KOPT-K1 (cell line): ENCODE data around the gene MYO1E.
"Not testable (repeated sequence)": the region's sequence is repeated elsewhere in the genome, so short reads cannot be mapped to it uniquely, and the experiment has no call there.

ENCODE experiments used
- H3K27ac ChIP-seq: fragments of 200-600 bp; sonication (generic); 2 replicates; pipeline ENCODE4 v1.5.1; 2016; ENCODE audit warnings: antibody characterized with exemption, mild to moderate bottlenecking, low read depth, low read length; ENCODE audit not compliant: poor library complexity, severe bottlenecking
- H3K36me3 ChIP-seq: fragments of 200-600 bp; sonication (generic); 2 replicates; pipeline ENCODE4 v1.5.1; 2017; ENCODE audit warnings: antibody characterized with exemption, mild to moderate bottlenecking, low read length, moderate library complexity; ENCODE audit not compliant: insufficient read depth
- H3K9me3 ChIP-seq: fragments of 200-600 bp; sonication (generic); 2 replicates; pipeline ENCODE4 v1.5.1; 2017; ENCODE audit warnings: antibody characterized with exemption, low read length, mild to moderate bottlenecking; ENCODE audit not compliant: insufficient read depth, poor library complexity, severe bottlenecking

Gene MYO1E

DNA sequence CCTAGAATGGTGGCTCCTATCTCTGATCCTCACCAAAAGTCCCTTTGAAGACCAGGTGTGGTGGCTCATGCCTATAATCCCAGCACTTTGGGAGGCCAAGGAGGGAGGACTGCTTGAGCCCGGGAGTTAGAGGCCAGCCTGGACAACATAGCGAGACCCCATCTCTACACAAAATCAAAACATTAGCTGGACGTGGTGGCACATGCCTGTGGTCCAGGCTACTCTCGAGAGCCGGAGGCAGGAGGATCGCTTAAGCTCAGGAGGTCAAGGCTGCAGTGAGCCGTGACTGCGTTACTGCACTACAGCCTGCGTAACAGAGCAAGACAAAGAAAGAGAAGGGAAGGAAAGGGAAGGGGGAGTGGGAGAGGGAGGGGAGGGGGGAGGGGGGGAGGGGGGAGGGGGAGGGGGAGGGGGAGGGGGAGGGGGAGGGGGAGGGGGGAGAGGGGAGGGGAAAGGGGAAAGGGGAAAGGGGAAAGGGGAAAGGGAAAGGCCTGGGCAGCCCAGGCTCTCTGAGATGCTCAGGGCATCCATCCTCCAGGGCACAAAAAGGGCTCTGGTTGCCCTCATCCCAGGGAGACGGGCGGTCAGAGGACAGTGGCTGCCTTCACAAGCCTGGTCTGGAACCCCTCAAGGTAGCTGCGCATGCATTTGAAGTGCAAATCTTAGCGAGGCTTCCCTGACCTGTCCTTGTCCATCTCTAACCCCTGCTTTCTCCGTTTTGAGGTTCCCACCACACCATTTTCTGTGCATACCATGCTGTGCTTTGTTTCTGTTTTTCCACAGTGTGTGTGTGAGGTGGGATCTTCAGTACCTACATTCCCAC lies 89.9 kb downstream of the MYO1E start:
- H3K27ac ChIP-seq, result no peak overlapping the region
- no peaks in the 10 kb centered on the region for H3K36me3 ChIP-seq
- no peaks in the 10 kb centered on the region for H3K9me3 ChIP-seq

DNA sequence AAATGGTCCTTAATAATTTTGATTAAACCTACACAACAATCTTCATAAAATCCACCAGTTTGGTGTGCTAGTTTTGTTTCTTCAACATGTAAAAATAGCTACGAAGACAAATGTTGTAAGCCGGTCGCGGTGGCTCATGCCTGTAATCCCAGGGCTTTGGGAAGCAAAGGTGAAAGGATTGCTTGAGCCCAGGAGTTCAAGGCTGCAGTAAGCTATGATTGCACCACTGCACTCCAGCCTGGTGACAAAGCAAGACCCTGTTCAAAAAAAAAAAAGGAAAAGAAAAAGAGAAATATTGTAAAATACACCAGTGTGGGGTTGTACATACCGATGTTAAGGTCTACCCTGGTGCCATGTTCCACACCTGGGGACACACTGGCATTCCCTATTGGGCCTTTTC lies 91.0 kb downstream of the MYO1E start:
- H3K27ac ChIP-seq, result no peak overlapping the region
- no peaks in the 10 kb centered on the region for H3K36me3 ChIP-seq
- H3K9me3 ChIP-seq, result no peaks in the 10 kb centered on the region

DNA sequence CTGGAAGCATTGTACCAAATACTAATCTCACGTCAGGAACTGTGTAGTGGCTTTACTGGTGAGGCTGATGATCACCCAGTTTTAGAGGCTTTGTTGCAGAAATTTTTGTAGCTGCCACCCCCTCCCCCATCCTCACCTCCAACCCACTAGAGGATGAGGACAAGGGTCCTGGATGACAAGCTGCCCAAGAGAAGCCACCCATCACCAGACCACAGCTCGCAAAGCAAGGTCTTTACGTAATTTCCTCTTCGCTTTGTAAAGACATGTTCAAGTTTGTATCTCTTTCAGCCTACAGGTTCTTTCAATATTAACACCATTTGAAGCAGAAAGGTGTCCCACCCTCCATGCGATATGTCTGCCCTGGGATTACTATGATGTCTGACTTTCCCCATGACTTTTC lies 91.8 kb downstream of the MYO1E start:
- Histone ChIP-seq H3K27ac (no peak overlapping the region), H3K36me3 (no peaks in the 10 kb centered on the region), H3K9me3 (no peaks in the 10 kb centered on the region)

DNA sequence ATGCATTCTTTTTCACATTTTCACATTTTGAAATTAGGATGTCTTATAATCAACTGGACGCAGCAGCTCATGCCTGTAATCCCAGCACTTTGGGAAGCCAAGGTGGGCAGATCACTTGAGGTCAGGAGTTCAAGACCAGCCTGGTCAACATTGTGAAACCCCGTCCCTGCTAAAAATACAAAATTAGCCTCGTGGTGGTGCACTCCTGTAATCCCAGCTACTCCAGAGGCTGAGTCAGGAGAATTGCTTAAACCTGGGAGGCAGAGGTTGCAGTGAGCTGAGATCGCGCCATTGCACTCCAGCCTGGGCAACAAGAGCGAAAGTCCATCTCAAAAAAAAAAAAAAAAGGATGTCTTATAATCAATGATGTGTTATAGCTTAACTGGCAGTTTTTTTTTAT lies 92.4 kb downstream of the MYO1E start:
- not testable (repeated sequence) for H3K36me3 ChIP-seq, H3K27ac ChIP-seq, H3K9me3 ChIP-seq

DNA sequence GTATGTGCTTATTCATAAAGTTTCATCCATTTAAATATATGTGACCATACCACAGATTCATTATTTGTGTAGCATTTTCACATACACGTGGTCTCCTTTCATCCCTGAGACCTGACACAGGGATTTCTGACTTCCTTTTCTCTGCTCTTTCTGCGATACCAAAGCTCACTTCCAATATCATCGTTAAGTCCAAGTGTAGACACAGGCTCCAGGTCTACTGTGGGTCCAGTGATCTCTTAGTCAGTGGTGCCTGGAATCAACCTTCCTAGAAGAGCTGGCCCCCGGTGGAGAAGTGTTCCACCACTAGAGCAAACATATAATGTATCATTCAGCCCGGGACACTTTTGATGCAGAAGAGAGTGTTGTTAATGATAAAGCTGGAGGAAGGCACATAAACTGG lies 93.6 kb downstream of the MYO1E start:
- no peaks in the 10 kb centered on the region for H3K36me3 ChIP-seq
- no peaks in the 10 kb centered on the region for H3K9me3 ChIP-seq
- H3K27ac ChIP-seq, result no peak overlapping the region

DNA sequence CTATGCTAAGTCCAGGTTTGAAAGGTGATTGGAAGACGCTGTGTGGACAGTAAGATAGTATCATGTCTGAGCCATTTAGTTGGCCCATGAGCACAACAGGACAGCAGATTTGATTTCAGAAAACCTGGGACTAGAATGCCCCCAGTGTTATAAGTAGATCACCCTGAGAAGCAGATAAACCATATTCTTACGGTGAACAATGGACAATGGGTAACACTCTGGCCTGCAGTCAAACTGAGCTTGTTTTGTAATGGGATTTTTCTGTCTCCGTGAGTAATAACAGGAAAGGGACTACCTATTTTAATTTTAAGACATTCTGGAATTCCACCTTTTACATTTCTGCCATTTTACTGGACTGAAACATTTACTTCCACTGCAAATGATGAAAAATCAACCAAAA lies 94.6 kb downstream of the MYO1E start:
- Histone ChIP-seq H3K27ac (no peak overlapping the region), H3K9me3 (no peaks in the 10 kb centered on the region), H3K36me3 (no peaks in the 10 kb centered on the region)

DNA sequence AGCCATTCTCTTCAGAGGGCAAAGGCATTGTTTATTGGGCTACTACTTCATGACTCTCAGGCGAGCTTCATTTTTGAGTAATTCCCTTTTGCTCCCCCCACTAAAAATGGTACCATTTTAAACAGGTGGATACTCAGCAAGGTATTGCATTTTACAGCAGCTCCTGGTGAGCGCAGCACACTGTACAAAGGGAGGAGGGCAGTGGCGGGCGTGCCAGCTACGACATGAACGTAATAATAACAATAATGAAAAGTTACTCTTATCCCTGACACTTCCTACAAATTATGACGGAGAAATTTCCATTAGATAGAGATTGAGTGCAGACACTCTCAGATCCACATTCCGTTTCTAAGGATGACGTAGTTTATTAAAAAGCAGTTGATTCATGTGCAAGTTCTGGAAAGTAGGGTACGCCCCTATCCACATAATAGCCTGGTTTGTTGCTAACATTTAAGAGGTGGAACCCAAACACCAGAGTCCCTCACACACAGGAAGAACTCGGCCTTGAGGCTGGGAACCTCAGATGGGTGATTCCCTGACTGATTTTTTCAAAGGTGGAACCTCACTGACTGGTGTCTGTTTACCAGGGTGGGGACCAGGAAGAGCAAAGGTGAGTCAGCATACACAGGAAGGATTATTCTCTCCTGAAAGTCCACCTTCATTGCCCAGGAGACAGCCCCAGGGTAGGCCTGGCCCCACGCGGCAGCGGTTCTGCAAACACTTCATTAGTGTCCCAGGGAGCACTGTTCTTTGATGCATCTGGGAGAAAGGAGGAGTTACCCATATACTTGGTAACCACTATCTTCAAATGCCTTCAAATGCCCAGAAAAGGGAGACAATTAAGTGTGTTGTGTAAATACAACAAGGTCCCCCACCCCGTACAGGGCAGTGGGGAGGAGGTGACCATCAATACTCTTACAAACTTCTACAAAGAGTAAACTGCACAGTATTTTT lies 96.2 kb downstream of the MYO1E start:
- no peaks in the 10 kb centered on the region for H3K9me3 ChIP-seq
- H3K36me3 ChIP-seq, result no peaks in the 10 kb centered on the region
- no peak overlapping the region for H3K27ac ChIP-seq

DNA sequence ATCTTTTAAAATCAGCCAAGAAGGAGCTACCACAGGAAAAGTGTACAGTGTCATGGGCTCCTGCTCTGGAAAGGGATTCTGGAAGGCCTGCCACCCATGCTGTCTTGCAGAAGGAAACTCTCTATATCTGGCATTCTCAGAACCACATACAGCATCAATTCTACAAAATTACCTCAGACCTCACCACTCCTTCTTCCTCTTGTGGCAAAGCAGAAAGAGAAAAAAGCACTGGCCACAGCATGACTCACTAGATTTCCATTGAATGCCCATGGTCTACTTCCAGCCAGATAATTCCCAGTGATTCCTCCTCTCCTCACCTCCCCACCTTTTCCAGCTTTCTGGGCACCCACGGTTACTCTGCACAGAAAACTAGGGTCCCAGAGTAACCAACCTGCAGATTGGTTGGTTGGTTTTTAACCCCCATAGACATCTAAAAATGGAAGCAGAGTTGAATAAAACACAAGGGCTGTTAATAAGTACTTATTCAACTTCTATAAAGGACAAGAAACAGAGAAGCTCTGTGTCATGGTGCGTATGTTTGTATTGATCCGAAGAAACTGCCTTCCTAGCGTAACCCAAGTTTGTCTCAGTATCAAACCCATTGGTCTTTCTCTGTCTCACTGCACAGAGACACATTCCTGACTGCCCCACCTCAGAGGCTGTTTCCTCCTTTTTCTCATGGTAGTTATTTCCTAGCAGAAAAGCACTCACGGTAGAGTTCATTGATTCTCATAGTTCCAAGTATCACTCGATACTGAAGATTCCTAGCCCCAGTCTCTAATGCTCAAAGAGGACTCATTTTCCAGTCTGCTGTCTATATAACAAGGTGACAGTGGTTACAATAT lies 98.3 kb downstream of the MYO1E start:
- Histone ChIP-seq H3K9me3 (no peaks in the 10 kb centered on the region), H3K36me3 (no peaks in the 10 kb centered on the region), H3K27ac (no peak overlapping the region)

DNA sequence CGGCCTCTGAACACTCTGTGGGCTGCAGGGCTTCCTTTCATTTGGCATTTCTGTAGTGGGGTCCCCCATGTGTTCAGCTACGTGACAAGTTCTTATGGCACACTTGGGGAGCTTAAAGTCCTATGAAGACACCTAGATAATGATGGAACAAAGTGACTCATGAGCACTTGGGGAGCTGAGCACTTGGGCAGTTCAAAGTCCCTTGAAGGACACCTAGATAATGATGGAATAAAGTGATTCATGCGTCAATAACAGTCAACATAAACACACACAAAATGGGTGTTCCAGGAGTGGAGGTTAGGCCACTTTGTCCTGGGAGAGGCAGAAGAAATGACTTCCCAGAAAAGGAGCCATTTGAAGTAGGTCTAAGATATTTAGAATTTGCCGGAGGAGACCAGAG lies 99.4 kb downstream of the MYO1E start:
- H3K27ac ChIP-seq, result no peak overlapping the region
- no peaks in the 10 kb centered on the region for H3K9me3 ChIP-seq
- no peaks in the 10 kb centered on the region for H3K36me3 ChIP-seq

DNA sequence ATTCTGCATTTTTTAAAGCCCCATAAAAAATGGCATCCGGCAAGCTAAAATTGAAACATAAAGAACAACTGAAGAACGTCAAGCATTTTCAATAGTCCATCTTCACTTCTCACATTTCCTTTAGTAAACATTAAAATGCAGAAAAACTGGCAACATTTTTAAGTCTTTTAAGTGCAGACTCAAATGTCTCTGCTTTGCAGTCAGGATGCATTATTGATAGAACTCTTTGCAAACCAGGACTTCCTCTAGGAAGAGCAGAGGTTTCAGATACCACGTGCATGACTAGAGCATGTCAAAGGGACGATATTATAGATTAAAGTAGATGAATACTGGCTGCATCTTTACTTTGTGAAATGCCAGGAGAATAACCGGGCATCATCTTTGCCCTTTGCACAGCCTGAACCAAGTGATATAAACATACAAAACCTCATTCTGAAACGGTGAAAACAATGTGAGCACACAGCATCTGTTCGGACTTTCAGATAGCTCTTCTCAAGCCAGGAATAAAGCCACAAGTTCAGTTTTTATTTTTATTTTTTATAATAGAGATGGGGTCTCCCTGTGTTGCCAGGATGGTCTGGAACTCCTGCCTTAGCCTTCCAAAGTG lies 101.0 kb downstream of the MYO1E start:
- Histone ChIP-seq H3K36me3 (no peaks in the 10 kb centered on the region), H3K27ac (no peak overlapping the region), H3K9me3 (no peaks in the 10 kb centered on the region)

DNA sequence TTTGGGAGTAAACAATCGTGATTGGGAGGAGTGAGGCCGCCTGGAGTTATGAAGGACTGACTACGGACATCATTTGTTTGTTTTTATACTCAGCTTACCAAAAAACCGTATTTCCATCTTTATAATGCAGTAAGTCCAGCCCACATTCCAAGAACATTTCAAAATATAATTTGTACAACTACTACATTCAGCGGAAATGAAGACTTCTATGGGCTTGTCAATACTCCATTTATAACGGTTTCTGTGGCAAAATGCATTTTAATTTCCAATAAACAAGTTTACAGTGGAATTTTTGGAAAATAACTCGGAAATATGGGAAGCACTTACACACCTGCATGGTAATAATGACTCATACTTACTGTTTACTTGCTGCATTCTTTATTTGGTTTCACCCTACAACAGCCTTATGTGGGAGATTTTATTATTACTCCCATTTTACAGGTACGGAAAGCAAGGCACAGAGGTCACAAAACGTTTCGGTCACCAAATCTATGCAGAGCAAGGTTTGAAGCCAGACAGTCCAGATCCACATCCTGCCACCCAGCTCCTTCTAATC lies 103.7 kb downstream of the MYO1E start:
- Histone ChIP-seq H3K36me3 (no peaks in the 10 kb centered on the region), H3K9me3 (no peaks in the 10 kb centered on the region), H3K27ac (no peak overlapping the region)

DNA sequence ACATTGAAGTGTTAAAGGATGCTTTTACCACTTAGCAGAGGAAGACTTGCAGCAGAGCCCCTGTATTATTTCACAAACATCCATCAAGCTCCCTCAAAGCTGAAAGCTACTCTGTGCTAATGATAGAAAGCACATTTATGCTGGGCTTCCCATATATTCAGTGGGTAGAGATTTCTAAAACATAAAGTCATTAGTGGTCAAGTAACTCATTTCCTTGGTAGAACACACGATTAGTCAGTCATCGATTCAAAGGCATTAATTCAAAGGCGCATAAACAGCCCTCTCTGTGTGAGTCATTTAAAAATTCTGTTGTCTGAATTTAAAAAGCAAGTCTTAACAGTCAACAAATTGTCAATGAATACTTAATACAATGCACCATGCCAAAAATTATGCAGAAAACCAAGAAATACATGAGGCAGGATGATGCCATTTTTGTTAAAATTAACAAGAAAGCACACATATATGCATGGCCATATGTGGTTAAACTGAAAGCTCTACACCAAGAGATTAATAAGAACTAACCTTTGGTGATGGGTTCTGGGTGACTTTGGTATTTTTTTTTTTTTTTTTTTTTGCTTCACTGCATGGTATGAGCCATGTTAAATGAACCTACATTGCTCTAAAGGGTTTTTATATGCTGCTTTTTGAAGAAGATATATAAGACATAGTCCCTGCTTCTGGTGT lies 104.4 kb downstream of the MYO1E start:
- Histone ChIP-seq H3K27ac (no peak overlapping the region), H3K9me3 (no peaks in the 10 kb centered on the region), H3K36me3 (no peaks in the 10 kb centered on the region)

DNA sequence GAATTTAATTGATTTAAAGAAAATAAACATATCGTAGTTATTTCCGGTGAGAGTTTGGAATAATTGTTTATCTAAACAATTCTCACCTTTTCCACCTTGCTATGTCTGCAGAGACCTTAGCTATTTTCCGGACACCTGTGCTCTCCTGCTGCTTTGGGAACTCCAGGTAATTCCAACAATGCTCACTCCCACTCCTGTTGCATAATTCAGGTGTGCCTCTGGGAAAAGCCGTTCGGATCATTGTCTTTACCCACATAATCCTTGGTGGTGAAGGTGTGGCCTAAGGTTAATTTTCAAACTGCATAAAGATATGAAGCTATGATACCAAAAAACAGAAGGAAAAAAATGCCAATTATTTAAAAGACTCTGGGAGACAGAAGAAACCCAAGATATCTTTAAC lies 106.6 kb downstream of the MYO1E start:
- Histone ChIP-seq H3K9me3 (no peaks in the 10 kb centered on the region), H3K27ac (no peak overlapping the region), H3K36me3 (no peaks in the 10 kb centered on the region)

DNA sequence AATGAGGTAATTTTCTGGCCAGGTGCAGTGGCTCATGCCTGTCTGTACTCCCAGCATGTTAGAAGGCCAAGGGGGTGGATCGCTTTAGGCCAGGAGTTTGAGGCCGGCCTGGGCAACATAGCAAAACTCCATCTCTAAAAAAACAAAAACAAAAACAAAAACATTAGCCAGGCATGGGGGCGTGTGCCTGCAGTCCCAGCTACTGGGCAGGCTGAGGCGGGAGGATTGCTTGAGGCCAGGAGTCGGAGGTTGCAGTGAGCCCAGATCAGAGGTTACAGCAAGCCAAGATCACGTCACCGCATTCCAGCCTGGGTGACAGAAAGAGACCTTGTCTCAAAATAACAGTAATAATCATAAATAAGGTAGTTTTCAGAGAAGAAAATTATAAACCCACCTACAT lies 110.4 kb downstream of the MYO1E start:
- no peaks in the 10 kb centered on the region for H3K9me3 ChIP-seq
- no peaks in the 10 kb centered on the region for H3K36me3 ChIP-seq
- no peak overlapping the region for H3K27ac ChIP-seq
